T47D (cell line): Measurements from ENCODE around the gene REEP6.
"Not testable (repeated sequence)": the region's sequence is repeated elsewhere in the genome, so short reads cannot be mapped to it uniquely, and the experiment has no call there.

Experiments used
- DNase-seq, 2 experiments: peaks; one replicate each; pipeline versions ENCODE4 v3.0.0 to v3.0.0-alpha.2; 2011 to 2012; ENCODE audit warnings: low read depth in 1 of 2, low spot score in 1 of 2
- JUND ChIP-seq: IDR thresholded peaks from 2 replicates; pipeline ENCODE4 v1.6.1; 2012; ENCODE audit warnings: low read depth
- in situ Hi-C: cut with HindIII; loops from 2 replicates; pipeline ENCODE4 v1.10.0; 2016; ENCODE audit warnings: low sequenced_read_pairs, low pct_unique_long_range_greater_than_20kb

REEP6 gene

DNA sequence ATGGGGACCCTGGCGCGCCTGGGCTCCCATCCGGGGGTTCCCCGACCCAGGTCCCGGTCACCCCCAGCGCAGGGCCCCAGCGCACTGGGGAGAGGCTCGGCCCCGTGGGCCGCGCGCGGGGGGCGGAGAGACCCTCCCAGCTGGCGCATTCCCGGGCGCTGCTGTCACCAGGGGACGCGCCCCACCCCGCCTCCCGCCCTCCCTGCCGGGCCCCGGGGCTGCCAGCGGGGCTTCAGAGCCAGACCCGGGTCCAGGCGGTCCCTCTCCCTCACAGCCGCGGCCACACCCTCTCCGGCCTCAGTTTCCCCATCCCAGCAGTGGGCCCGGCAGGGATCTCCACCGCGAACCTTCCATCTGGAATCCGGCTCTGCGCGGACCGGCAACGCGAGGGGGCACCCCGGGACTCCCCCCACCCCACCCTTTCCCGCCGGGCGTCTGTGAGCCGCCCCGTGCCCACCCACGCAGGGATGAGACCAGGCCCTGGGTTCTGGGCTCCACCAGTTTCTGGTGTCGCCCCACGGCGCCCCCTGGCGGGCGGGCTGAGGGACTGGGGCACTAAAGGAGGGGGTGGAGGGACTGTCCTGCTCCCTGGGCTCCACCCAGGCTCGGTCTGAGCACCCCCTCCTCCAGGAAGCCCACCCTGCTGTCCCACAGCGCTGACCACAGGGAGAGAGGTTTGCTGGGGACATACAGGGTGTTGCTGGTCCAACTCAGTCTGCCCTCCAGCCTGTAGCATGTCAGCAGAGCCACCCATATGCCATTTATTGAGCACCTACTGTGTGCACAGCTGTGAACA lies 22.7 kb downstream of the REEP6 start:
- DNase-seq, result peak in 1 of 2 experiments; percentile 70
- no peak for TF ChIP-seq JUND
- in situ Hi-C loops, result no loop called here

DNA sequence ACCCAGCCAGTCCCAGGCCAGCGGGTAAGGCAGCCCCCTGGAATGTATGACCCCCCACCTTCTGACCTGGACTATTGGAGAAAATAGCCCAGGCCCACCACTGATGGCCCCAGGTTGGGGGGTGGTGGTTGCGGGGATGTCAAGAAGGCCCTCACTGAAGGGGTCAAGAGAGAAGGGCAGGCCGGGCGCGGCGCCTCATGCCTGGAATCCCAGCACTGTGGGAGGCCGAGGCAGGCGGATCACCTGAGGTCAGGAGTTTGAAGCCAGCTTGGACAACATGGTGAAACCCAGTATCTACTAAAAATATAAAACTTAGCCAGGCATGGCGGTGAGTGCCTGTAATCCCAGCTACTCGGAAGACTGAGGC lies 23.3 kb downstream of the REEP6 start:
- in situ Hi-C loops, result no loop called here
- no peak for DNase-seq
- no peak for TF ChIP-seq JUND

DNA sequence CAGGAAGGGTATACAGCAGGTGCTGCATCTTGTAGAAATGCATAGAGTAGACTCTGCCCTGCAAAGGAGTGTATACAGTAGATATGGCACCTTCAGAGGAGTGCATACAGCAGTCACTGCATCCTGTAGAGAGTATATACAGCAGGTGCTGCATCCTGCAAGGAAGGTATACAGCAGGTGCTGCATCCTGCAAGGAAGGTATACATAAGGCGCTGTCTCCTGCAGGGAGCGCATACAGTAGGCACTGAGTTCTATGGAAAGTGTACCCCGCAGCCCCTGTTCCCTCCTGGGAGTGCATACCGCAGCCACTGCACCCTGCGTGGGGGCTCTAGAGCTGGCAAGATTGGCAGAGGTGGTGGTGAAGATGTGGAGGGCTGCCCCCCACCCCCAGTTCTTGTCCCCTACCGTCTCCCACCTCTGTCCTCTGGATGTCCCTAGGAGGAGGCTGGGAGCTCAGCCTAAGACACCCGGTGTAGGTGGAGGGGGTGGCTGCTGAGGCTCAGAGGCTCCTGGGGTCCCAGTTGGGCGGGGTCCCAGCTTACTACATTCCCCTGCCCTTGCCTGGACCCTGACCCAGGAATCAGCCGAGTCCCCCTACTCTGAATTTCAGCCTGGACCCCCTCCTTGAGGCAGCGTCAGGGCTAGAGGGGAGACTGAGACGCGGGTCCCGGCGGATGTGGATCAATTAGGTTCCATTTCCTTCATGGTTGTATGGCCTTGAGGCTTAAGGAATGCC lies 24.2 kb downstream of the REEP6 start:
- no peak for TF ChIP-seq JUND
- DNase-seq, result no peak
- in situ Hi-C loops, result no loop called here

DNA sequence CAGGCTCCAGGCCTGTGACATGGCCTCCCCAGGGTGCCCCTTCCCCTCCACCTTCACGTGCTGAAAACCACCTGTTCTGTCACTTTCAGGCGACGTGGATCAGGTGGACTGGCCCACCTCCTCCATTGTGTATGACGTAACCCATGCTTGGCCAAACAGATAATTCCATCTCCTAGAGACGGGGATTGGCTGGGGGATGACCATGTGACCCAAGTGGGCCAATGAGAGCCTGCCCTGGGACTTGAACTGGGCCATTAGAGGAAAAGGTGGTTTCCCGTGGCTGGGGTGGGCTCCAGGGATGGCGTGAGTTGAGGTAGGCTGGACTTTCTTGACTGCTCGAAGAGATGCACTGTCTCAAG lies 25.4 kb downstream of the REEP6 start:
- in situ Hi-C loops, result no loop called here
- no peak for DNase-seq
- TF ChIP-seq JUND, result no peak

DNA sequence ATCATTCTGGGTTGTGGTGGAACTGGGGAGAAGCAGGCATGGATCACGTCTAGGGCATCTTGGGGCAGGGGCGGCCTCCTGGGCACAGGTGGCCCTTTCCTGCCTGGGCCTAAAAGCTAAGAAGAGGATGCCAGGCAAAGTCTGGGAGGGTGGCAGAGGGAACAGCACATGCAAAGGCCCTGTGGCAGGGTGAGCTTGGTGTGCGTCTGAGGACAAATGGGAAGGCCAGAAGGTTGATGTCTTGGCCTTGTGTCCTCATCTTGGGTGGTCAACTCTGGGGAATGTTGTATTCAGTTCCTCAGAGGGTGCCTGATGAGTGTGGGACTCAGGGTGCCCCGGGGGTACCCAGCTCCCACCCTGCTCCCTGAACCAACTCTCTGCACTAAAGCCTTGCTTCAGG lies 27.5 kb downstream of the REEP6 start:
- DNase-seq, result no peak
- in situ Hi-C loops, result no loop called here
- TF ChIP-seq JUND, result no peak

DNA sequence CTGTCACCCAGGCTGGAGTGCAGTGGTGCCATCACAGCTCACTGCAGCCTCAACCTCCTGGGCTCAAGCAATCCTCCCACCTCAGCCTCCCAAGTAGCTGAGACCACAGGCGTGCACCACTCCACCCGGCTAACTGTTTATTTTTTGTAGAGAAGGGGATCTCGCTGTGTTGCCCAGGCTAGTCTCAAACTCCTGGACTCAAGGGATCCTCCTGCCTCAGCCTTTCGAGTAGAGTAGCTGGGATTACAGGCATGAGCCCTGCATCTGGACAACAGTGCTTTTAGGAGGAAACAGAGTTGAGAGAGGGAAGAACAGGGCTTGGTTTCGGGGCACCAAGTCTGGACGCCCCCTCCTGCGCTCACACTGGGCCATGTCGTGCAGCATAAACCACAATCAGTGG lies 28.8 kb downstream of the REEP6 start:
- DNase-seq, in situ Hi-C loops: not testable (repeated sequence)

DNA sequence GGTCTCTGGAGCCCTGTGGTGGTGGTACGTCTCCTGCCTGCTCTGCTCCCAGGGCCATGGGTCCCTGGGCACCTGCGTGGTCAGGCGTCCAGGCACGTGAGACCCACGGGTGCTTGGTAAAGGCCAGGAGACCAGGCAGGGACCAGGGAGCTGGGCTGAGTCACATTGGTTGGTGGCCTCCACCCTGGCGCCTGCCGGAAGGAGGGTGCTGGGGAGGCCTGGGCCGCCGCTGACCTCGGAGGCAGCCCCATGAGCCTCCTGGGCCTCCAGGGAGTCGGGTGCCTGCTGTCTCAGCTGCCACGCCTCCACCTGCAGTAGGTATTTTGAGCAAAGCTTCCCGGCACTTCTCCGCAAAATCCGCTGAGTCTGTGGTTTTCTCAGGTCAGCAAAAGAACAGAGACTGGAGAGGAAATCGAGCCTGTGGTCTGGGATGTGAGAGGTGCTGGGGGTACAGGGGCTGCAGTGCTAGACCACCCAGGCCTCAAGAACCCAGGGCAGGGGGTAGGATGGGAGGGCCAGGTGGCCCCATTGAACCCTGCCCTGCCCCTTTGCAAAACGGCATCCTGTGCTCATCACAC lies 29.3 kb downstream of the REEP6 start:
- in situ Hi-C loops, result no loop called here
- TF ChIP-seq JUND, result no peak
- DNase-seq, result no peak

DNA sequence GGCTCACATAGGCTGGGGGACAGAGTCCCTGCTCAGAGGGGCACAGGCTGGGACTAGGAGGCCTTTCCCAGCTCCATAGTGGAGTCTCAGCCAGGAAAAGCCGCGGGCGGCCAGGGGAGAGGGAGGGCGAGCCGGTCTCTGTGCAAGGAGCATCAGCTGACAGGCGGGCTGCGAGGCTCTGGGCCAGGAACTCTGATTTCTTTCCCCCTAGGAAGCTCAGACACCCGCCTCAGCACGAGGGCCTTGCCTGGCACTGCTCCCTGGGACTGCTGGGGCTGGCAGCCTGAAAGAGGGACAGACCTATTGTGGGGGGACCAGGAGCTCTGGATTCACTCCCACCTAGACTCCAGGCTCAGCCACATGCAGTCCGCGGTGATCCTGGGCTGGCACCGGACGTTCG lies 30.7 kb downstream of the REEP6 start:
- in situ Hi-C loops, result no loop called here
- no peak for TF ChIP-seq JUND
- DNase-seq, result no peak

DNA sequence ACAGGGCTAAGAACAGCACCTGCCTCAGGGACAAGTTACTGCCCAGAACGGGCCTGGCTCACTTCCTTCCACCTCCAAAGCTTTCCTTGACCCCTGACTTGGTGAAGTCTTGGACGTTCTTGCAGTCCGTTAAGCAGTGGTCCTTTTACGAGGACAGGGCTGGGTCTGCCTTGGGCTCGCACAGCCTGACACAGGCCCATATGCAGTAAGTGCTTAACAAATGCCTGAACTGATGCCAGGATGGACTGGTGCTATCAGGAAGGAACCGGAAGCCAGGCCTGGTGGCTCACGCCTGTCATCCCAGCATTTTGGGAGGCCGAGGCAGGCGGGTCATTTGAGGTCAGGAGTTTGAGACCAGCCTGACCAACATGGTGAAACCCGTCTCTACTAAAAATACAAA lies 31.1 kb downstream of the REEP6 start:
- DNase-seq, result no peak
- TF ChIP-seq JUND, result no peak
- in situ Hi-C loops, result no loop called here

DNA sequence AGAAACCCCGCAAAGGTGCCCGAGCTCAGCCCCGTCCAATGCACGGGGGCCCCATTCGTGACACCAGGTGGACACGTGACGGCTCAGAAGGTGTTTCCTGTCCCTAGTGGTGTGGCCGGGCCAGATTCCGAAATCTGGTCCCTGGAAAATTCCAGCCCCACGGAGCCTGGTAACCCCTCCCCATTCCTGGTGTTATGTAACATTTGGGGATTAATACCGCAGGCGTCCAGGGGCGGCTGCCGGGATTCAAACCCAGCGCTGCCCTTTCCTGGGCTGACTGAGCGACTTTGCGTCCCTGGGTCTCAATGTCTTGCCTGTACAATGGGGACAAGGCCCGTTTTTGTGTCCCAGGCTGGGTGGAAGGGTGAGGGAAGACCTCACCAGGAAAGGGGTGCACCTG lies 31.9 kb downstream of the REEP6 start:
- no peak for TF ChIP-seq JUND
- in situ Hi-C loops, result no loop called here
- DNase-seq, result no peak

DNA sequence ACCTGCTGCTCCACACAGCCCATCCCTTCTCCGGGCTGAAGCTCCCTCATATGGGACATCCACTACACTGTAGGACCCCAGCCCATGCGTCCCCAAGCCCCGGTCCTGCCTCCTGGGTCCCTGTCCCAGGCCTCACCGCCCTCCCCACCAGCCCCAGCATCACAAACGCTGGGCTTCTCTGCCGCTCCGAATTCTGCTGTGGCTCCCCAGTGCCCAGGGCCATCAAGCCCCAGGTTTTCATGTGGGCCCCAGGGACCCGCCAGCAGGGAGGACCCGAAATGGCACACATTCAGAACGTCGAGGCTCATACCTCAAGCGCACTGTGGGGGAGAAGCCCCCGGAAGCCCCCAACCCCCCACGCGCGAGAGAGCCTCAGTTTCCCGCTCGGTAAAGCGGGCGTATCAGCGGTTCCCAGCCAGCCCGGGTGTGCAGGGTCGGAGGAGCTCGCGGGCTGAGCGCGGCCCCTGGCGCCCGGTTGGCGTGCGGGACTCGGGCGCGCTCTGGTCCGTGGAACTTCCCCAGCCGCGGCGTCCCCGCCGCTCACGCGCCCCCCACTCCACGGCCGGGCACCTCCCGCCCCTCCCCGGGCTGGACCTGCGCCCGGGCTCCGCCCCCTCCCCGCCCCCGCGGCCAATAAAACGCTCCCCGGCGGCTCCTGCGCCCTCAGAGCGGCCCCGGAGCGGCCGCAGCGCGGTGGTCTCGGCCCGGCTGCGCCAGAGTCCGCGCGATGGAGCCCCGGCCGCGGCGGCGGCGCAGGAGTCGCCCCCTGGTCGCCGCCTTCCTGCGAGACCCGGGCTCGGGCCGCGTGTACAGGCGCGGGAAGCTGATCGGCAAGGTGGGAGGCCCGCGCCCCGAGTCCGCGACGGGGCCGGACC lies 32.7 kb downstream of the REEP6 start, which contains the start of gene PLK5:
Gene PLK5, plus strand, starts transcription at position 666 of the 875 bp plus-strand sequence. CDS start 2,920 bp downstream, outside the sequence.
- TF ChIP-seq JUND, result no peak
- DNase-seq, result no peak
- in situ Hi-C loops, result no loop called here

DNA sequence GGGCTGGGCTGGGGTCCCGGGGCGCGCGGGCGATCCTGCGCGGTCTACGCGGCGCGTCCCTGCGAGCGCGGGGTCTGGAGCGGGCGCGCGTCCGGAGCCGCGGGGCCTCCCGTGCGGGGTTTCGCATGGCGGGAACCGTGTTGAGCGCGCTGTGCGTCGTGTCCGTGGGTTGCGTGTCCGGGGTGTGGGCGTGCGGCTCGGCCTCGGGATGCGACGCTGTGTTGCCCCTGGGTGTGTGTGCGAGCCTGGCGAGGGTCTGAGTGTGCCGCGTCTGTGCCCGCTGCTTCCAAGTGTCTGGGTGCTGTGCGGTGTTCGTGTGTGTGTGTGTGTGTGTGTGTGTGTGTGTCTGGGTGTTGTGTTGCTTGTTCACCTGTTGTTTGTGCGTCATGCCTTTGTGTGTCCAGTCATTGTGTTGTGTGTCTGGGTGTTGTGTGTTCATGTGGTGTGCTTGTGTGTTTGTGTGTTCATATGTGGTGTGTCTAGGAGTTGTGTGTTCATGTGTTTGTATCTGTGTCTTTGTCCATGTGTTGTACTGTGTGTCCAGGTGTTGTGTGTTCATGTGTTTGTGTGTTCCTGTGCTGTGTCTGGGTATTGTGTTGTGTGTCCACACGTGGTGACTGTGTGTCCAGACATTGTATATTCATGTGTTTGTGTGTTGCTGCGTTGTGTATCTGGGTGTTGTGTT lies 33.4 kb downstream of the REEP6 start:
- in situ Hi-C loops, result no loop called here
- no peak for TF ChIP-seq JUND
- DNase-seq, result no peak
